Endothelial cell of umbilical vein (primary cell): ENCODE results near the gene MBLAC2.

Experiments used
- CTCF ChIP-seq, 2 donors: IDR thresholded peaks; 1 replicate in 1 of 2; 2 replicates in 1 of 2; pipeline ENCODE4 v1.5.1; 2011; ENCODE audit warnings: low read length in 2 of 2, mild to moderate bottlenecking in 2 of 2, moderate library complexity in 2 of 2, control low read depth in 1 of 2, inconsistent platforms in 1 of 2, low read depth in 1 of 2; ENCODE audit not compliant: insufficient read depth in 1 of 2; ENCODE audit errors: extremely low read depth in 1 of 2
- EZH2 ChIP-seq: IDR thresholded peaks from 2 replicates; pipeline ENCODE4 v1.6.1; 2012; ENCODE audit warnings: borderline replicate concordance, low read depth, mild to moderate bottlenecking, moderate library complexity, low read length, inconsistent platforms; ENCODE audit not compliant: severe bottlenecking
- FOS ChIP-seq: IDR thresholded peaks from 2 replicates; pipeline ENCODE4 v1.6.1; 2011; ENCODE audit warnings: mild to moderate bottlenecking, low read length, moderate library complexity, borderline replicate concordance; ENCODE audit not compliant: insufficient read depth
- GATA2 ChIP-seq: IDR thresholded peaks from 2 replicates; pipeline ENCODE4 v1.7.0; 2011; ENCODE audit warnings: low read depth, mild to moderate bottlenecking, moderate library complexity, mixed read lengths, low read length; ENCODE audit not compliant: insufficient read length, insufficient read depth
- JUN ChIP-seq: IDR thresholded peaks from 2 replicates; pipeline ENCODE4 v1.6.1; 2011; ENCODE audit warnings: borderline replicate concordance, low read depth; ENCODE audit not compliant: insufficient read length, insufficient read depth
- POLR2A ChIP-seq: IDR thresholded peaks from 2 replicates; pipeline ENCODE4 v1.6.1; 2012; ENCODE audit warnings: low read depth, mild to moderate bottlenecking, control low read depth, low read length
- POLR2AphosphoS5 ChIP-seq: IDR thresholded peaks from 2 replicates; pipeline ENCODE4 v1.6.1; 2012; ENCODE audit warnings: low read depth, mild to moderate bottlenecking, control low read depth, low read length, moderate library complexity; ENCODE audit not compliant: insufficient read depth

- TF ChIP-seq CTCF (IDR thresholded peaks at IDR 0.05; ENCODE audit: extremely low read depth in 1 of 2, insufficient read depth in 1 of 2, low read depth in 1 of 2, low read length in 2 of 2) = no peak
- no peak for TF ChIP-seq POLR2A
- TF ChIP-seq EZH2 = no peak
- TF ChIP-seq FOS = no peak
- TF ChIP-seq POLR2AphosphoS5 = no peak
- TF ChIP-seq GATA2 = no peak
- TF ChIP-seq JUN = no peak
Observed at GRCh38 chr5:90418214-90418613, 56.4 kb downstream of the MBLAC2 start.
